A549 (cell line): ENCODE measurements around the gene KCTD19. TPM values are rescaled to one million over a fixed set of nuclear protein-coding genes. Genes with fewer than 3 reads are reported as not detected.
A peak's percentile ranks its signal among the peaks of the same experiment; 100 is the strongest.

Experiments used
- ATAC-seq, 2 experiments: fragments of 200-7000 bp in 1 of 2; fragments of >200 bp in 1 of 2; cut with Nextera tagmentation in 1 of 2; cut with Tn5 transposase in 1 of 2; 3 replicates each; pipeline versions ENCODE4 v1.8.0 to v1.9.1; 2018 to 2020; ENCODE audit warnings: mild to moderate bottlenecking in 1 of 2, moderate library complexity in 1 of 2
- CTCF ChIA-PET: fragments of 300-600 bp; sonication (Branson Sonifier 250); formaldehyde crosslinking; extraction: SDS; loops from one replicate; lab custom pipeline; 2021; ENCODE audit warnings: antibody characterized with exemption, inconsistent platforms; lab: Yijun Ruan, JAX
- POLR2A ChIA-PET: fragments of 350-600 bp; formaldehyde crosslinking; extraction: SDS; loops from one replicate; lab custom pipeline; 2021; ENCODE audit warnings: antibody characterized with exemption, inconsistent platforms; lab: Yijun Ruan, JAX
- DNase-seq, 2 experiments: peaks; one replicate each; pipeline versions ENCODE4 v3.0.0 to v3.0.0-alpha.2; 2011 to 2016; ENCODE audit warnings: low read depth in 1 of 2, low spot score in 1 of 2
- FAIRE-seq: peaks from 2 replicates; lab custom pipeline; 2011; peaks lifted over from hg19 to GRCh38; lab: Jason Lieb, UNC
- H3K27ac ChIP-seq, 2 experiments: fragments of >200 bp; sonication (Bioruptor Twin); formaldehyde crosslinking; 3 replicates each; pipeline ENCODE4 v1.5.1; 2016 to 2017
- H3K4me1 ChIP-seq: fragments of >200 bp; sonication (Bioruptor Twin); formaldehyde crosslinking; 3 replicates; pipeline ENCODE4 v1.6.1; 2016
- H3K4me2 ChIP-seq: fragments of >200 bp; sonication (Bioruptor Twin); formaldehyde crosslinking; 3 replicates; pipeline ENCODE4 v1.6.1; 2016
- H3K4me3 ChIP-seq: fragments of >200 bp; sonication (Bioruptor Twin); formaldehyde crosslinking; 3 replicates; pipeline ENCODE4 v1.5.1; 2016
- H3K9me3 ChIP-seq: fragments of >200 bp; sonication (Bioruptor Twin); formaldehyde crosslinking; 3 replicates; pipeline ENCODE4 v1.6.1; 2016
- CHD2 ChIP-seq: fragments of 150-350 bp; IDR thresholded peaks from 2 replicates; pipeline ENCODE4 v1.6.1; 2014; ENCODE audit warnings: low read length; ENCODE audit not compliant: partially characterized antibody
- EP300 ChIP-seq, 2 experiments: fragments of >200 bp; sonication (Bioruptor Twin); formaldehyde crosslinking; IDR thresholded peaks; 2 replicates in 1 of 2; 3 replicates in 1 of 2; pipeline ENCODE4 v1.6.1; 2016 to 2017
- HOXA7 ChIP-seq: fragments of 250-450 bp; sonication (Bioruptor Pico); IDR thresholded peaks from 2 replicates; pipeline ENCODE4 v1.5.0; 2020; ENCODE audit warnings: mild to moderate bottlenecking, moderate library complexity
- MAFK ChIP-seq: fragments of 450-650 bp; IDR thresholded peaks from 2 replicates; pipeline ENCODE4 v1.6.1; 2014; ENCODE audit not compliant: partially characterized antibody
- MAZ ChIP-seq: fragments of 150-350 bp; IDR thresholded peaks from 2 replicates; pipeline ENCODE4 v1.6.1; 2014; ENCODE audit warnings: antibody characterized with exemption, low read depth, low read length, borderline replicate concordance
- NFE2L2 ChIP-seq: fragments of 150-350 bp; conservative IDR thresholded peaks from 2 replicates; pipeline ENCODE4 v1.6.1; 2014; ENCODE audit warnings: low read length
- RAD21 ChIP-seq, 2 experiments: fragments of >200 bp in 1 of 2; sonication (Bioruptor Twin) in 1 of 2; formaldehyde crosslinking in 1 of 2; IDR thresholded peaks in 1 of 2; conservative IDR thresholded peaks in 1 of 2; 2 replicates in 1 of 2; 3 replicates in 1 of 2; pipeline ENCODE4 v1.6.1; 2012 to 2018; ENCODE audit warnings: inconsistent platforms in 1 of 2
- SMC3 ChIP-seq: fragments of >200 bp; sonication (Bioruptor Twin); formaldehyde crosslinking; IDR thresholded peaks from 3 replicates; pipeline ENCODE4 v1.6.1; 2018; ENCODE audit warnings: inconsistent platforms
- ZC3H11A ChIP-seq: fragments of 450-650 bp; IDR thresholded peaks from 2 replicates; pipeline ENCODE4 v1.6.1; 2014; ENCODE audit warnings: antibody characterized with exemption, mild to moderate bottlenecking
- ZNF302 ChIP-seq: fragments of 250-450 bp; sonication (Bioruptor Pico); IDR thresholded peaks from 2 replicates; pipeline ENCODE4 v1.9.0; 2021; ENCODE audit warnings: inconsistent platforms, mild to moderate bottlenecking, moderate library complexity
- WGBS: methylation state at CpG from one replicate; pipeline ENCODE4 v1.1.6; 2017; ENCODE audit errors: missing lambda C conversion rate; 5-methylcytosine and 5-hydroxymethylcytosine counted together
- polyA plus RNA-seq, 4 experiments: library from polyadenylated mRNA; depleted of rRNA in 3 of 4; stranded (reverse); fragments of >200 nt; fragmentation: RNase III in 1 of 4; extraction: RNeasy Plus Mini Kit Qiagen cat#74134 plus additional on column Dnase treatment in 1 of 4; gene quantifications; 2 replicates in 3 of 4; 3 replicates in 1 of 4; pipeline ENCODE4 v1.2.3, GENCODE V29; 2011 to 2017
- TF ChIP-seq, protein P1 (sequence below): fragments of 250-450 bp; sonication (Bioruptor Pico); IDR thresholded peaks from 2 replicates; pipeline ENCODE4 v1.5.0; 2021; ENCODE audit warnings: mild to moderate bottlenecking, moderate library complexity, borderline replicate concordance
- TF ChIP-seq, protein P2 (sequence below): fragments of >200 bp; sonication (Bioruptor Twin); formaldehyde crosslinking; IDR thresholded peaks from 3 replicates; pipeline ENCODE4 v1.5.1; 2016

Gene KCTD19
- polyA plus RNA-seq, 2 of the 4 experiments (the other 2 are of a cell fraction), result 0.57 to 1.1 TPM

DNA sequence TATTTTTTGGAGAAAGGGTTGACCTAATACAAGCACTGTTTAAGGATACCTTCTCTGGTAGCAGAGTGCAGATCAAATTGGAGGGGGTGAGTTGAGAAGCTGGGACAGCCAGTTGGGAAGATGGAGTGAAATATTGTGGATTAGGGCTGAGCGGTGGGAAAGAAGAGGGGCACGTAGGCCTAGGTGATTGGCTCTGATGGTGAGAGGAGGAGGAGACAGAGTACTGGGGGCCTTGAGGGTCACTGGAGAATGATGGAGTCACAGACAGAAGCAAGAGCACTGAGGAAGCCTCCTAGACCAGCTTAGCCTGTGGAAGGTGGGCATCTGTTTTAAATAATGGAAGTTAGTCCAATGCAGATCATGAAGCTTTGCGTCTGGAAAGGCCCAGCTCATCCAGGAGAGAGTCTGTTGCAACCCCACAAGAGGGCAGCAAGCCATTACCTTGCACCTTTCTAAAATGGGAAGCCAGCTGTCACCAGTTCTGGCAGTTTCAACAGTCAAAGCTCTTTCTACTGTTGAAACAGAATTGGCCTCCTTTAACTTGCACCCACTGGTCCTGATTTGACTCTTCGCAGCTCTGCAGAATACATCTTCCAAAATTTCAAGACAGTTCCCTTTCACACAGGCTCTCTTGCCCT, 66.0 kb downstream of the KCTD19 start:
- Histone ChIP-seq H3K4me3 (no peak overlapping the region), H3K27ac (no peak overlapping the region)
- DNase-seq, result peak in 1 of 2 experiments; percentile 61
- FAIRE-seq, result no peak
- no peak for TF ChIP-seq HOXA7 (CRISPR knock-in tag)
- TF ChIP-seq SMC3, result peak; percentile 68
- TF ChIP-seq, protein P1, sequence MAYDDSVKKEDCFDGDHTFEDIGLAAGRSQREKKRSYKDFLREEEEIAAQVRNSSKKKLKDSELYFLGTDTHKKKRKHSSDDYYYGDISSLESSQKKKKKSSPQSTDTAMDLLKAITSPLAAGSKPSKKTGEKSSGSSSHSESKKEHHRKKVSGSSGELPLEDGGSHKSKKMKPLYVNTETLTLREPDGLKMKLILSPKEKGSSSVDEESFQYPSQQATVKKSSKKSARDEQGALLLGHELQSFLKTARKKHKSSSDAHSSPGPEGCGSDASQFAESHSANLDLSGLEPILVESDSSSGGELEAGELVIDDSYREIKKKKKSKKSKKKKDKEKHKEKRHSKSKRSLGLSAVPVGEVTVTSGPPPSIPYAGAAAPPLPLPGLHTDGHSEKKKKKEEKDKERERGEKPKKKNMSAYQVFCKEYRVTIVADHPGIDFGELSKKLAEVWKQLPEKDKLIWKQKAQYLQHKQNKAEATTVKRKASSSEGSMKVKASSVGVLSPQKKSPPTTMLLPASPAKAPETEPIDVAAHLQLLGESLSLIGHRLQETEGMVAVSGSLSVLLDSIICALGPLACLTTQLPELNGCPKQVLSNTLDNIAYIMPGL (CRISPR knock-in tag), result no peak
- TF ChIP-seq CHD2, result no peak
- TF ChIP-seq RAD21 (conservative IDR thresholded peaks at IDR 0.05 in 1 of 2, IDR thresholded peaks at IDR 0.05 in 1 of 2), result peak; percentile 69 to 77
- TF ChIP-seq ZNF302, result no peak
- TF ChIP-seq, protein P2, sequence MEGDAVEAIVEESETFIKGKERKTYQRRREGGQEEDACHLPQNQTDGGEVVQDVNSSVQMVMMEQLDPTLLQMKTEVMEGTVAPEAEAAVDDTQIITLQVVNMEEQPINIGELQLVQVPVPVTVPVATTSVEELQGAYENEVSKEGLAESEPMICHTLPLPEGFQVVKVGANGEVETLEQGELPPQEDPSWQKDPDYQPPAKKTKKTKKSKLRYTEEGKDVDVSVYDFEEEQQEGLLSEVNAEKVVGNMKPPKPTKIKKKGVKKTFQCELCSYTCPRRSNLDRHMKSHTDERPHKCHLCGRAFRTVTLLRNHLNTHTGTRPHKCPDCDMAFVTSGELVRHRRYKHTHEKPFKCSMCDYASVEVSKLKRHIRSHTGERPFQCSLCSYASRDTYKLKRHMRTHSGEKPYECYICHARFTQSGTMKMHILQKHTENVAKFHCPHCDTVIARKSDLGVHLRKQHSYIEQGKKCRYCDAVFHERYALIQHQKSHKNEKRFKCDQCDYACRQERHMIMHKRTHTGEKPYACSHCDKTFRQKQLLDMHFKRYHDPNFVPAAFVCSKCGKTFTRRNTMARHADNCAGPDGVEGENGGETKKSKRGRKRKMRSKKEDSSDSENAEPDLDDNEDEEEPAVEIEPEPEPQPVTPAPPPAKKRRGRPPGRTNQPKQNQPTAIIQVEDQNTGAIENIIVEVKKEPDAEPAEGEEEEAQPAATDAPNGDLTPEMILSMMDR, result peak; percentile 58
- TF ChIP-seq MAFK, result no peak
- TF ChIP-seq, all 56 proteins: peak for 3
- Histone ChIP-seq H3K9me3 (no peaks in the 10 kb centered on the region), H3K4me1 (no peaks in the 10 kb centered on the region), H3K4me2 (no peak overlapping the region)
- POLR2A ChIA-PET, result interaction anchor here (1.0 to 1.7 kb wide), 4 partner anchors 9 to 79 kb away, joined by 3 to 13 read pairs (median 4); no protein-coding TSS in a partner anchor
- CTCF ChIA-PET, result interaction anchor here (0.5 to 4.5 kb wide), 30 partner anchors 9 to 288 kb away, joined by 3 to 36 read pairs (median 5); partner anchors contain the start of genes FHOD1, KCTD19, LRRC36 and SLC9A5
- 73% methylated on average over 4 of the region's 4 CpGs for WGBS
- peak; percentile 48 to 75; a peak in 4 of 6 replicates for ATAC-seq

DNA sequence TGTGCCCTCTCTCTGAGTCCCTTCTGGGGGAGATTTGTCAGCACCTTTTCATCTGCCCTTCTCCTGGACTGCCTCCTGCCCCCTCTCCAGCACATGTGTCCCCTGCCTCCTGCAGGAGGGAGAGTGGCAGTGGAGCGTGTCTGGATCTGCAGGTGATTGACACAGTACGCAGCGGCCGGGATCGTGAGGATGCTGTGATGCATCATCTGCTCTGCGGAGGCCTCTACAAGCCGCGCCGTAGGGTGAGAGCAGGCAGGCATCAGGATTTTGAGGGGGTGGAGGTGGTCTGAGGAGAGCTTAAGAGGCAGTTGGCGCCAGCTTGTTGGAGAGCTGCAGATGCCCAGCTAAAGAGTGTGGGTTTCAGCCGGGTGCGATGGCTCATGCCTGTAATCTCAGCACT, 66.8 kb downstream of the KCTD19 start:
- no peak overlapping the region for H3K4me2 ChIP-seq
- 93% methylated on average over 12 of the region's 12 CpGs for WGBS
- POLR2A ChIA-PET, result interaction anchor here (1.0 to 1.7 kb wide), 4 partner anchors 9 to 18 kb away, joined by 3 to 13 read pairs (median 5); partner anchors contain the start of gene FHOD1
- H3K9me3 ChIP-seq, result no peaks in the 10 kb centered on the region
- no peak for TF ChIP-seq ZC3H11A
- TF ChIP-seq NFE2L2, result no peak
- TF ChIP-seq MAZ, result no peak
- no peak for TF ChIP-seq CHD2
- TF ChIP-seq EP300 (IDR thresholded peaks at IDR 0.05), result no peak
- no peak for FAIRE-seq
- ATAC-seq, result no peak
- no peaks in the 10 kb centered on the region for H3K4me1 ChIP-seq
- no peak overlapping the region for H3K4me3 ChIP-seq
- DNase-seq, result no peak
- no peak overlapping the region for H3K27ac ChIP-seq
- CTCF ChIA-PET, result interaction anchor here (0.6 to 4.5 kb wide), 21 partner anchors 8 to 559 kb away, joined by 3 to 36 read pairs (median 5); partner anchors contain the start of genes FHOD1, KCTD19, LRRC36 and PLEKHG4

DNA sequence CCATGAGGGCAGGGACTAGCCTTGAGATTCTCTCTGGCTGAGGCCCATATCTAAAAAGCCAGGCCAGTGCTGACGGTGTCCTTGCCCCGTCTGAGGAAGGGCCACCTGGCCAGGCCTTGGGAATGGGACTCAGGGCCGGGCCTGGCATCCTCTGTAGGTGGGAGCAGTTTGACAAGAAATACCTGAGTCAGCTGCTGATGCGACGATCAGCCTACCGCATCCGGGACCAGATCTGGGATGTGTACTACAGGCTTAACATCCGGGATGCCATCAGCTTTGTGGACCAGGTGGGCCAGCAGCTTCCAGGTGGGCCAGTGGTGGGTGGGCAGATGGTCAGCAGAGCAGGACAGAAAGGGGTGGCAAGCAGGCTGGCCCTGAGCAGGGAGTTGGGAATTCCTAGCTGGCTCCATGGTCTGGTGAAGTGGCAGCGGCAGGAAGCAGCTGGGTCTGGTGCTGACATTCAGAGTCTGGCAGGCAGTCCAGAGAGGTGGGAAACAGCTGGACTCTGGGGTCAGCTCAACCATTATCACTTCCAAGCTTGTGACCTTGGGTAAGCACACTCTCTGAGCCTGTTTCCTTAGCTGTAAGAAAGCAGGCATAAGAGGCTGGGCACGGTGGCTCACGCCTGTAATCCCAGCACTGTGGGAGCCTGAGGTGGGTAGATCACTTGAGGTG, 68.2 kb downstream of the KCTD19 start:
- WGBS, result 87% methylated on average over 10 of the region's 11 CpGs
- Histone ChIP-seq H3K9me3 (no peaks in the 10 kb centered on the region), H3K27ac (no peak overlapping the region), H3K4me3 (no peak overlapping the region), H3K4me2 (no peak overlapping the region), H3K4me1 (no peaks in the 10 kb centered on the region)
- no peak for DNase-seq
- FAIRE-seq, result no peak
- no peak for ATAC-seq
- CTCF ChIA-PET, result interaction anchor here (0.7 to 4.5 kb wide), 7 partner anchors 10 to 208 kb away, joined by 3 to 34 read pairs (median 4); partner anchors contain the start of genes FHOD1, PLEKHG4 and SLC9A5
- POLR2A ChIA-PET, result interaction anchor here (0.6 to 1.3 kb wide), 2 partner anchors 10 to 11 kb away, joined by 5 to 9 read pairs; partner anchors contain the start of gene FHOD1
- TF ChIP-seq HOXA7 (CRISPR knock-in tag) (no peak), MAFK (peak; percentile 20)
- TF ChIP-seq, all 56 proteins: peak for 1
